ENCODE results near the gene TRIM54. TPM values are rescaled to one million over a fixed set of nuclear protein-coding genes. Genes with fewer than 3 reads are reported as not detected.

Gene TRIM54
- total and polyA plus RNA-seq, 2 donors (not counting 3 experiments of a cell fraction or from before 2014, with no cell fraction given) = 0.51 to 1.7 TPM

DNA sequence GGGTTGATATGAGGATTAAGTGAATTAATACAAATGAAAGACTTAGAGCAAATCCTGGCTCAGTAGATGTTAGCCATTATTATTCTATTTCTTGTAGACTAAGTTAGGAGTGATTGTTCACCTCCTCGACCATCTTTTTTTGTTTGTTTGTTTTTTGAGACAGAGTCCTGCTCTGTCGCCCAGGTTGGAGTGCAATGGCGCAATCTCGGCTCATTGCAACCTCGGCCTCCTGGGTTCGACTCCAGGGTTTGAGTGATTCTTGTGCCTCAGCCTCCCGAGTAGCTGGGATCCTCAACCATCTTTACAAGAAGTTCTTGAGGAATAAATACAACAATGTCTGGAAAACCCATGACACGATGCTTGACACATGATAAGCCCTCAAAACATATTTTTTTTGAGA, 12.7 kb downstream of the TRIM54 start:
- ChIA-PET POLR2A (no interaction called here), CTCF (interaction anchor here (0.7 to 7.2 kb wide), 3 partner anchors 14 to 146 kb away, joined by 4 to 107 read pairs (median 8); partner anchors contain the start of genes TCF23 and TRIM54)
- Histone ChIP-seq H3K4me1 (ENCODE audit: control insufficient read depth, extremely low read depth, insufficient read depth, low read length) (peaks cover 22% of the 10 kb centered on the region), H4K20me1 (replicated peaks; ENCODE audit: control insufficient read depth, extremely low read depth, insufficient read depth, low read length) (no peaks in the 10 kb centered on the region), H3K4me3 (replicated peaks in 1 of 3; ENCODE audit: insufficient read depth in 1 of 3, low read depth in 1 of 3, low read length in 3 of 3) (no peak overlapping the region), H2AFZ (ENCODE audit: low read depth, low read length) (no peak overlapping the region), H3K9ac (replicated peaks; ENCODE audit: extremely low read depth, insufficient read depth, low read length) (no peak overlapping the region), H3K27me3 (ENCODE audit: control insufficient read depth in 2 of 2, insufficient read depth in 2 of 2, low read length in 2 of 2) (no peaks in the 10 kb centered on the region), H3K9me1 (replicated peaks; ENCODE audit: control insufficient read depth, extremely low read depth, insufficient read depth, low read length) (no peaks in the 10 kb centered on the region), H3K9me3 (replicated peaks; ENCODE audit: control insufficient read depth, insufficient read depth, low read length) (no peaks in the 10 kb centered on the region), H3K79me2 (ENCODE audit: control insufficient read depth, insufficient read depth, low read length) (no peaks in the 10 kb centered on the region), H3K27ac (ENCODE audit: insufficient read depth, low read depth, low read length) (no peak overlapping the region), H3K36me3 (ENCODE audit: control insufficient read depth in 2 of 2, extremely low read depth in 1 of 2, insufficient read depth in 2 of 2, low read length in 2 of 2) (no peaks in the 10 kb centered on the region), H3K4me2 (ENCODE audit: insufficient read depth, low read length) (no peak overlapping the region)
- FAIRE-seq (no peak), DNase-seq (ENCODE audit: low read depth, low spot score) (no peak)
- TF ChIP-seq POLR2A (IDR thresholded peaks at IDR 0.05; ENCODE audit: low read depth, low read length) (no peak), MYC (IDR thresholded peaks at IDR 0.05; ENCODE audit: low read depth, low read length) (no peak), POLR2AphosphoS5 (IDR thresholded peaks at IDR 0.05; ENCODE audit: insufficient read depth, low read depth, low read length) (no peak), EZH2 (IDR thresholded peaks at IDR 0.05; ENCODE audit: borderline replicate concordance, low read depth, low read length, severe bottlenecking) (no peak), GATA2 (IDR thresholded peaks at IDR 0.05; ENCODE audit: insufficient read depth, insufficient read length, low read depth, low read length) (no peak), JUN (IDR thresholded peaks at IDR 0.05; ENCODE audit: borderline replicate concordance, insufficient read depth, insufficient read length, low read depth) (no peak), FOS (IDR thresholded peaks at IDR 0.05; ENCODE audit: borderline replicate concordance, insufficient read depth, low read length) (no peak)
- TF ChIP-seq, protein P1, sequence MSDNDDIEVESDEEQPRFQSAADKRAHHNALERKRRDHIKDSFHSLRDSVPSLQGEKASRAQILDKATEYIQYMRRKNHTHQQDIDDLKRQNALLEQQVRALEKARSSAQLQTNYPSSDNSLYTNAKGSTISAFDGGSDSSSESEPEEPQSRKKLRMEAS (IDR thresholded peaks at IDR 0.05; ENCODE audit: insufficient read depth, insufficient read length) = no peak
- TF ChIP-seq, protein P2, sequence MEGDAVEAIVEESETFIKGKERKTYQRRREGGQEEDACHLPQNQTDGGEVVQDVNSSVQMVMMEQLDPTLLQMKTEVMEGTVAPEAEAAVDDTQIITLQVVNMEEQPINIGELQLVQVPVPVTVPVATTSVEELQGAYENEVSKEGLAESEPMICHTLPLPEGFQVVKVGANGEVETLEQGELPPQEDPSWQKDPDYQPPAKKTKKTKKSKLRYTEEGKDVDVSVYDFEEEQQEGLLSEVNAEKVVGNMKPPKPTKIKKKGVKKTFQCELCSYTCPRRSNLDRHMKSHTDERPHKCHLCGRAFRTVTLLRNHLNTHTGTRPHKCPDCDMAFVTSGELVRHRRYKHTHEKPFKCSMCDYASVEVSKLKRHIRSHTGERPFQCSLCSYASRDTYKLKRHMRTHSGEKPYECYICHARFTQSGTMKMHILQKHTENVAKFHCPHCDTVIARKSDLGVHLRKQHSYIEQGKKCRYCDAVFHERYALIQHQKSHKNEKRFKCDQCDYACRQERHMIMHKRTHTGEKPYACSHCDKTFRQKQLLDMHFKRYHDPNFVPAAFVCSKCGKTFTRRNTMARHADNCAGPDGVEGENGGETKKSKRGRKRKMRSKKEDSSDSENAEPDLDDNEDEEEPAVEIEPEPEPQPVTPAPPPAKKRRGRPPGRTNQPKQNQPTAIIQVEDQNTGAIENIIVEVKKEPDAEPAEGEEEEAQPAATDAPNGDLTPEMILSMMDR (IDR thresholded peaks at IDR 0.05; ENCODE audit: extremely low read depth in 1 of 2, insufficient read depth in 1 of 2, low read depth in 1 of 2, low read length in 2 of 2) = no peak
- dilution Hi-C loops (cut with MboI; ENCODE audit: extremely low pct_ligation_motif_present, low sequenced_read_pairs) (no loop called here), intact Hi-C loops (cut with micrococcal nuclease) (no loop called here)
- no TSS peak for BruUV-seq (replicated peaks)
